Calu3 (cell line): ENCODE measurements around the gene GPC3. TPM values are rescaled to one million over a fixed set of nuclear protein-coding genes. Genes with fewer than 3 reads are reported as not detected.

Source experiments
- BruUV-seq: library from RNA; stranded (reverse); fragments of 400-500 nt; replicated peaks from 2 replicates; lab custom pipeline; 2021; lab: Mats Ljungman, UMichigan
- CTCF ChIA-PET: fragments of 300-600 bp; sonication (Branson Sonifier 250); formaldehyde crosslinking; loops from one replicate; lab custom pipeline; 2022; ENCODE audit warnings: antibody characterized with exemption; lab: Charles Lee
- DNase-seq: peaks from one replicate; pipeline ENCODE4 v3.0.0; 2022
- H3K27ac Mint-ChIP-seq: one replicate; pipeline ENCODE4 v1.8.0; 2022; ENCODE audit warnings: mixed read lengths; ENCODE audit not compliant: unreplicated experiment
- H3K27me3 Mint-ChIP-seq: one replicate; pipeline ENCODE4 v1.8.0; 2022; ENCODE audit warnings: mixed read lengths; ENCODE audit not compliant: unreplicated experiment
- H3K36me3 Mint-ChIP-seq: one replicate; pipeline ENCODE4 v1.8.0; 2022; ENCODE audit warnings: mild to moderate bottlenecking, moderate library complexity, mixed read lengths; ENCODE audit not compliant: insufficient read depth, unreplicated experiment
- H3K4me1 Mint-ChIP-seq: one replicate; pipeline ENCODE4 v1.8.0; 2022; ENCODE audit warnings: mild to moderate bottlenecking, low read depth, mixed read lengths; ENCODE audit not compliant: unreplicated experiment
- H3K4me3 Mint-ChIP-seq: one replicate; pipeline ENCODE4 v1.8.0; 2022; ENCODE audit warnings: mild to moderate bottlenecking, low read depth, moderate library complexity, mixed read lengths; ENCODE audit not compliant: unreplicated experiment
- H3K9me3 Mint-ChIP-seq: one replicate; pipeline ENCODE4 v1.8.0; 2022; ENCODE audit warnings: low read depth, mixed read lengths; ENCODE audit not compliant: unreplicated experiment
- CTCF ChIP-seq: fragments of 200-600 bp; IDR thresholded peaks from one replicate; pipeline ENCODE4 v1.8.0; 2022; ENCODE audit warnings: antibody characterized with exemption; ENCODE audit not compliant: unreplicated experiment
- intact Hi-C: fragments of 100-400 bp; cut with micrococcal nuclease; formaldehyde crosslinking; loops from one replicate; pipeline ENCODE4 v1.10.0; 2022; ENCODE audit not compliant: unreplicated experiment
- total RNA-seq: library from RNA; stranded (reverse); gene quantifications from 2 replicates; pipeline ENCODE4 v1.2.3, GENCODE V29; 2022

The GPC3 gene
- total RNA-seq, 1 experiment from 2014 or later: 2.3 TPM

DNA sequence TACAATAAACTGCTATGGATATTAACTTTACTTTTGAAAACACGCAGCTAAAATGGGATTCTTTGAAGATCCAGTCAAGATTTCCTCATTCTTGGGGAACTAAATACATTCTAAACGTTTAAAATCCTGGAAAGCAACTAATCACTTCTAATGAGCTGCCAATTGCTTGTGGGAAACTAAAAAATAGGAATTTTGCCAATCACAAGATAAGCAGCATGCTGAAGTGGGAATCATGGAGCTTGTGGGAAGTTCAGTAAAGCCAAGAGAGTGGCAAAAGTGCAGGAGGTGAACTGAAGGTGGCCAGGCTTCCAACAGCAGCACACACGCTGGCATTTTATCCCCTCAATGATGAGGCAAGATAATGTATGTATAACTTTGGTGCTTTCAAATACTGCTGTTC, 133.0 kb downstream of the GPC3 start:
- BruUV-seq: no TSS peak
- intact Hi-C loops: no loop called here
- Mint-ChIP-seq H3K4me3 (no peak overlapping the region), H3K36me3 (no peaks in the 10 kb centered on the region), H3K9me3 (no peaks in the 10 kb centered on the region), H3K27me3 (no peaks in the 10 kb centered on the region), H3K4me1 (peaks cover 28% of the 10 kb centered on the region), H3K27ac (no peak overlapping the region)
- no peak for TF ChIP-seq CTCF
- DNase-seq: no peak
- CTCF ChIA-PET: no interaction called here

GRCh38 chrX:133850399-133850798, 135.0 kb downstream of the GPC3 start:
- TF ChIP-seq CTCF: no peak
- no peak for DNase-seq
- CTCF ChIA-PET: interaction anchor here (0.5 to 1.1 kb wide), 2 partner anchors 11 to 1030 kb away, joined by 5 to 6 read pairs; no protein-coding TSS in a partner anchor
- BruUV-seq: no TSS peak
- no peak overlapping the region for H3K4me3 Mint-ChIP-seq
- H3K27ac Mint-ChIP-seq: no peak overlapping the region
- peaks cover 9% of the 10 kb centered on the region for H3K4me1 Mint-ChIP-seq
- no peaks in the 10 kb centered on the region for H3K9me3 Mint-ChIP-seq
- no peaks in the 10 kb centered on the region for H3K36me3 Mint-ChIP-seq
- H3K27me3 Mint-ChIP-seq: no peaks in the 10 kb centered on the region
- intact Hi-C loops: no loop called here

- intact Hi-C loops: loop anchor here (10.0 kb wide), 1 partner anchor 175 kb away; no protein-coding TSS in a partner anchor
- Mint-ChIP-seq H3K4me1 (peaks cover 9% of the 10 kb centered on the region), H3K27ac (no peak overlapping the region), H3K4me3 (no peak overlapping the region), H3K27me3 (no peaks in the 10 kb centered on the region), H3K36me3 (no peaks in the 10 kb centered on the region), H3K9me3 (no peaks in the 10 kb centered on the region)
- BruUV-seq: no TSS peak
- no peak for TF ChIP-seq CTCF
- CTCF ChIA-PET: interaction anchor here (0.6 kb wide), 1 partner anchor 171 kb away, joined by 6 read pairs; no protein-coding TSS in a partner anchor
- DNase-seq: no peak
Observed at GRCh38 chrX:133849676-133850075, 135.7 kb downstream of the GPC3 start.

DNA sequence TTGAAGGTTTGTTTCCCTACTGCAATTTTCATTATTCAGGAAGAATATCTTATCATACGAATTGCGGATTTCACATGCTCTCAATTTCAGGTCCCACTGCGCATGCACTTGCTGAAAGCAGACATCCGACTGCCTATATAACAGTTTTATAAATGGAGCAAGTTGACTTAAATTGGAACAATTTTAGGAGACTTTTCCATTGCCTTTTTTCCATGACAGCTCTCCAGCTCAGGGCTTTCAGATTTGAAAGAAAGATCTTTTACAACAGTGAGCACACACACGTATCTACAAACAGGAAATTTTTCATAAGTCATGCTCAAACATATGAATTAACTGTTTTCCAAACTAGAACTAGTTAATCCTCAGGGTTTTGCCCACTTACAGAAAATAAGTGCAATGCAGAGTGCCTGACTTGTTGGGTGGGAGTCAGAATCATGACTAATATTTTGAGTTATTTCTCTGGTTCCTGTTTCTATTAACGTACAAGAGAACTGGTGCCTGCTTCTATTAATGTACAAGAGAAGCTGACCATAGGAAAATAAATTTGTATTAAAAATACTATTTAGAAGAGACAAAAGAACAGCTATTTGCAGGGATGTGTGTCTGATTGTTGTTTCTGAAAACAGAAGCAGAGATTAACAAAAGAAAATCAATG, 137.9 kb downstream of the GPC3 start:
- no peaks in the 10 kb centered on the region for H3K9me3 Mint-ChIP-seq
- BruUV-seq: no TSS peak
- H3K27ac Mint-ChIP-seq: no peak overlapping the region
- TF ChIP-seq CTCF: no peak
- no peak overlapping the region for H3K4me3 Mint-ChIP-seq
- H3K4me1 Mint-ChIP-seq: peaks cover 9% of the 10 kb centered on the region
- CTCF ChIA-PET: no interaction called here
- no peaks in the 10 kb centered on the region for H3K36me3 Mint-ChIP-seq
- intact Hi-C loops: loop anchor here (10.0 kb wide), 1 partner anchor 177 kb away; no protein-coding TSS in a partner anchor
- H3K27me3 Mint-ChIP-seq: no peaks in the 10 kb centered on the region
- no peak for DNase-seq
